Activated CD8-positive, alpha-beta T cell treated with anti-CD3 and anti-CD28 coated beads, Interleukin-2, amount 10 ng/mL, durations not matched to agents 7 days and 5 days (primary cell): ENCODE data around the gene ADCY9. TPM values are rescaled to one million over a fixed set of nuclear protein-coding genes. Genes with fewer than 3 reads are reported as not detected.
A peak's percentile ranks its signal among the peaks of the same experiment; 100 is the strongest.

Source experiments
- ATAC-seq: fragments of 150-1000 bp; cut with Tn5 transposase; one replicate; pipeline ENCODE4 v1.10.0; 2021; ENCODE audit warnings: moderate library complexity
- CTCF ChIA-PET: fragments of 350-600 bp; sonication (Branson Sonifier 250); formaldehyde crosslinking; loops from one replicate; lab custom pipeline; 2021; ENCODE audit warnings: antibody characterized with exemption; lab: Charles Lee
- POLR2A ChIA-PET: fragments of 350-600 bp; sonication (Branson Sonifier 250); formaldehyde crosslinking; loops from one replicate; lab custom pipeline; 2021; ENCODE audit warnings: antibody characterized with exemption; lab: Charles Lee
- DNase-seq: peaks from one replicate; pipeline ENCODE4 v3.0.0-alpha.2; 2020
- H3K27ac Mint-ChIP-seq: one replicate; pipeline ENCODE4 v1.8.0; 2021; ENCODE audit warnings: mild to moderate bottlenecking, mixed read lengths
- H3K27me3 Mint-ChIP-seq: one replicate; pipeline ENCODE4 v1.8.0; 2021; ENCODE audit warnings: low read depth, mixed read lengths
- H3K36me3 Mint-ChIP-seq: one replicate; pipeline ENCODE4 v1.8.0; 2021; ENCODE audit warnings: low read depth, mixed read lengths
- H3K4me1 Mint-ChIP-seq: one replicate; pipeline ENCODE4 v1.8.0; 2021; ENCODE audit warnings: low read depth, mixed read lengths
- H3K4me3 Mint-ChIP-seq: one replicate; pipeline ENCODE4 v1.8.0; 2021; ENCODE audit warnings: mild to moderate bottlenecking, mixed read lengths
- H3K9me3 Mint-ChIP-seq: one replicate; pipeline ENCODE4 v1.8.0; 2022; ENCODE audit warnings: mixed read lengths; ENCODE audit not compliant: insufficient read depth
- total RNA-seq, 2 experiments: library from RNA; stranded (reverse); gene quantifications; one replicate each; pipeline ENCODE4 v1.2.3, GENCODE V29; 2021

The ADCY9 gene
- total RNA-seq, 2 experiments from 2014 or later: 6.2 to 6.3 TPM

DNA sequence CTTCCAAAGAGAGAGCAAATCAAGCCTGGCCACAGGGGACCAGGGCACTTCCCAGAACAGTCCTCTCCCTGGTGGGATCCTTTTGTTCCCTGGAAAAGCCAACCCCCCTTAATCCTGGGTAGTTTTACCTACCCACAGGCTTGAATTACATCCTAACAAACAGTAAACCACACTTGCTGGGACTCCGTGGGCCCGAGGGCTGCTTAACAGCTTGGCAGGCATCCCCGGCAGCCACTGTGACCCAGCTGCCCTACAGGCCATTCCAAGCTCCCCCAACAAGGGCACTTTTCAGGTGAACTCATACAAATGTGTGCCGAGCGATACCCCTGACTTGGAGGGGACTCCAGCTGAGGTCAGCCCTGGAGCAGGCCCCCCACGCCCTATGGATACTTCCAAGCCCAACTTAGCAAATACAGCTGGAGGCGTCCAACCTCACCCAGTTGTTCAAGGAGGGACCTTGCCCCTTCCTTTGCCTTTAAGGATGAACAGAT lies 26.4 kb downstream of the ADCY9 start:
- Mint-ChIP-seq H3K4me1 (peaks cover 5% of the 10 kb centered on the region), H3K4me3 (no peak overlapping the region), H3K27me3 (no peaks in the 10 kb centered on the region), H3K9me3 (no peaks in the 10 kb centered on the region), H3K36me3 (no peaks in the 10 kb centered on the region), H3K27ac (no peak overlapping the region)
- ATAC-seq: no peak
- ChIA-PET CTCF (interaction anchor here (1.3 kb wide), 1 partner anchor 164 kb away, joined by 6 read pairs; no protein-coding TSS in a partner anchor), POLR2A (no interaction called here)
- DNase-seq: no peak

DNA sequence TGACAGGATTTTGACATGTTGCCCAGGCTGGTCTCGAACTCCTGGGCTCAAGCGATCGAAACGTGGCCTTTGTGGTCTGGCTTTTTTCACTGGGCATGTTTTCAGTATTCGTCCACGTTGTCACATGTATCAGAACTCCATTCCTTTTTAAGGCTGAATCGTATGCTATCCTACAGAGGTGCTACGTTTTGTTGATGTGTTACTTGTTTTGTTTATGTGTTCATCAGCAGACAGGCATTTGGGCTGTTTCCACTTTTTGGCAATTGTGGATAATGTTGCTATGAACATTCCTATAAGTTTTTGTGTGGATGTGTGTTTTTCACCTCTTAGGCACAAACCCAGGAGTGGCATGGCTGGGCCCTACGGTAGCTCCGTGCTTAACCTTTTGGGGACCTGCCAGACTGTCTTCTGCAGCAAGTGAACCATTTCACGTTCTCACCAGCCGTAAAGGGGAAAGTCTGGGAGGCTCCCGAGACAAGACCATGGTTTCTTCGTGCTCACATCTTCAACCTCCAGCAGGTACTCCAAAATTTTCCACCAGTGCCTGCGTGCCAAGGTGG lies 26.9 kb downstream of the ADCY9 start:
- Mint-ChIP-seq H3K4me1 (peaks cover 5% of the 10 kb centered on the region), H3K27me3 (no peaks in the 10 kb centered on the region), H3K36me3 (no peaks in the 10 kb centered on the region)

DNA sequence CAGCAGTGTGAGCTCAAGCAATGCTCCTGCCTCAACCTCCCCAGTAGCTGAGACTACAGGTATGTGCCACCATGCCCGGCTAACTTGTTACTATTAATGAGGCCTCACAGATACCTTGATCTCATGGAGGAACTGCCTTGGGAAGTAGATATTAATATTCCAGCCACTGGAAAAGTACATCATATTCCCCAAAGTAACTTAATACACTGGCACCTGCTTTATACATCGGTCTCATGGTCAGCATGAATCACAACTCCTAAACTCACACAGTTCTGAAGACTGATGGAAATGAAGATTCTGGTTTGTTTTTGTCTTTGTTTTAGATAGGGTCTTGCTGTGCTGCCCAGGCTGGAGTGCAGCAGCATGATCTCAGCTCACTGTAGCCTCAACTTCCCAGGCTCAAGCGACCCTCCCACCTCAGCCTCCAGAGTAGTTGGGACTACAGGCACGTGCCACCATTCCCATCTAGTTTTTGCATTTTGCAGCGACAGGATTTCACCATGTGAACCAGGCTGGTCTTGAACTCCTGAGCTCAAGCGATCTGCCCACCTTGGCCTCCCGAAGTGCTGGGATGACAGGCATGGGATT lies 28.2 kb downstream of the ADCY9 start:
- Mint-ChIP-seq H3K9me3 (no peaks in the 10 kb centered on the region), H3K27ac (no peak overlapping the region), H3K4me1 (peaks cover 10% of the 10 kb centered on the region), H3K4me3 (no peak overlapping the region), H3K27me3 (no peaks in the 10 kb centered on the region), H3K36me3 (peaks cover 4% of the 10 kb centered on the region)
- no peak for DNase-seq
- ATAC-seq: no peak
- POLR2A ChIA-PET: no interaction called here
- CTCF ChIA-PET: no interaction called here

More for the DNA sequence above, 26.9 kb downstream of the ADCY9 start:
- H3K27ac Mint-ChIP-seq: no peak overlapping the region
- ATAC-seq (no peak), DNase-seq (no peak)
- H3K9me3 Mint-ChIP-seq: no peaks in the 10 kb centered on the region
- no peak overlapping the region for H3K4me3 Mint-ChIP-seq
- ChIA-PET CTCF (no interaction called here), POLR2A (no interaction called here)

DNA sequence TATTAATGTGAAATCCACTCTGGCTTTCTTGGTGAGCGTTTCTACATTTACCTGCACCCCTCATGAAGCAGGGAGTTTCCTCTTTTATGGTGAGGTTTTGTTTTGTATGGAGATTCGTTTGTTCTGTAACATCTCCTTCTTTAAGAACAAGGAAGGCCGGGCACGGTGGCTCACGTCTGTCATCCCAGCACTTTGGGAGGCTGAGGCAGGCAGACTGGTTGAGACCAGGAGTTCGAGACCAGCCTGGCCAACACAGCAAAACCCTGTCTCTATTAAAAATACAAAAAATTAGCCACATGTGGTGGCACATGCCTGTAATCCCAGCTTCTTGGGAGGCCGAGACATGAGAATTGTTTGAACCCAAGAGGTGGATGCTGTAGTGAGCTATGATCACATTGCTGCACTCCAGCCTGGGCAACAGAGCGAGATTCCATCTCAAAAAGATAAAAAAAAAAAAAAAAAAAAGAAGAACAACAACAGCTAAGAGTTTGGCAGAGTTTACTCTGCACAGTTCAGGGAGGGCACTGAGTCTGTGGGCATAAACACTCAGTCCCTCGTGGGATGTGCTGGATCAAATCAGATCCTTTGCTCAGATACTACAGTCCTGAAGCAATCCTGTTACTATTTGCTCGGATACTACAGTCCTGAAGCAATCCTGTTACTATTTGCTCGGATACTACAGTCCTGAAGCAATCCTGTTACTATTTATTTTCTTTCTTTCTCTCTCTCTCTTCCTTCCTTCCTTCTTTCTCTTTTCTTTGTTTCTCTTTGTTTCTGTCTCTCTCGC lies 28.9 kb downstream of the ADCY9 start:
- peaks cover 4% of the 10 kb centered on the region for H3K36me3 Mint-ChIP-seq
- no peak overlapping the region for H3K4me3 Mint-ChIP-seq
- H3K27me3 Mint-ChIP-seq: no peaks in the 10 kb centered on the region
- DNase-seq (no peak), ATAC-seq (no peak)
- H3K9me3 Mint-ChIP-seq: no peaks in the 10 kb centered on the region
- ChIA-PET CTCF (no interaction called here), POLR2A (no interaction called here)
- no peak overlapping the region for H3K27ac Mint-ChIP-seq
- peaks cover 17% of the 10 kb centered on the region for H3K4me1 Mint-ChIP-seq

DNA sequence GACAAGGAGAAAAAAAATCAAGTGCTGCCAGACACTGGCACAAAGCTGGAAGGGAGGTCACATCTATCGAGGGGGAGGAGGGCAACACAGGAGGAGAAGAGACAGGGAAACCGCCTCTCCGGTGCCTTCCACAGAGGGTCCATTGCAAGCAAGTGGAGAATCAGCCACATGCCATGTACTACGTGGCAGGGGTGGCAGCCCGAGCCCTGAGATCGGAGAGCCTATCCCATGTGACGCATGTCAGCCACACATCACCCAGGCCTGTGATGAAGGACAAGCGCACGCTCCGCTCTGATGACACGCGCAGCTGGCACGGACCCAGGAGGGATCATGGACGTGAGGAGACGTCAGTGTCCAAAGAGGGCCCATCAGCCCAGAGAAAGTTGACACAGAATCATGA lies 30.1 kb downstream of the ADCY9 start:
- Mint-ChIP-seq H3K4me3 (no peak overlapping the region), H3K9me3 (no peaks in the 10 kb centered on the region), H3K4me1 (peaks cover 29% of the 10 kb centered on the region), H3K36me3 (peaks cover 4% of the 10 kb centered on the region), H3K27ac (no peak overlapping the region), H3K27me3 (no peaks in the 10 kb centered on the region)
- DNase-seq (no peak), ATAC-seq (no peak)
- POLR2A ChIA-PET: no interaction called here
- CTCF ChIA-PET: no interaction called here

DNA sequence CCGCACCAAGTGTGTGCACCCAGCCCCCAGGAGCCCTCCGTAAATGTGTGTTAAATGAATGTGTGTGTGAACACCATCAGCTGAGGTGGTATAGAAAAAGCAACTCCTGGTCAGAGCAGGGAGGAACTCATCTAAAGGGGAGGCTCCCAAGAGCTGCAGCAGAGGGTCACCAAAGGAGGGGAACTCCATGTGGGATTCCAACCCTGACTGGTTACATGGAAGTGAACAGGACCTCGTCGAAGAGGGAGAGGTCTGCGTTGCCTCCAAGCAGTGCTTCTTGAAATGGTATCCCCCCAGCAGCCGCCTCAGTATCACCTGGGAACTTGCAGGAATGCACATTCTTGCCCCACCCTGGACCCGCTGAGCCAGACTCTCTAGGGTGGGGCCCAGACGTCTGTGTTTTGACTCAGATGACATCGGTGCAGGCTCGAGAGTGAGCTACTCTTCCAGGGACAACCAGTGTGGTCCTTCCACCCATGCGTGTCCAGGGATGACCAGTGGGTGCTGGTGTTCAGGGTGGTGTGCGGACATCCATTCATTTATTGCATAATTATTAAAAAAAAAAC lies 30.8 kb downstream of the ADCY9 start:
- no peak overlapping the region for H3K27ac Mint-ChIP-seq
- H3K4me1 Mint-ChIP-seq: peaks cover 33% of the 10 kb centered on the region
- H3K9me3 Mint-ChIP-seq: no peaks in the 10 kb centered on the region
- ChIA-PET POLR2A (no interaction called here), CTCF (no interaction called here)
- DNase-seq (no peak), ATAC-seq (no peak)
- no peak overlapping the region for H3K4me3 Mint-ChIP-seq
- H3K27me3 Mint-ChIP-seq: no peaks in the 10 kb centered on the region
- peaks cover 4% of the 10 kb centered on the region for H3K36me3 Mint-ChIP-seq

DNA sequence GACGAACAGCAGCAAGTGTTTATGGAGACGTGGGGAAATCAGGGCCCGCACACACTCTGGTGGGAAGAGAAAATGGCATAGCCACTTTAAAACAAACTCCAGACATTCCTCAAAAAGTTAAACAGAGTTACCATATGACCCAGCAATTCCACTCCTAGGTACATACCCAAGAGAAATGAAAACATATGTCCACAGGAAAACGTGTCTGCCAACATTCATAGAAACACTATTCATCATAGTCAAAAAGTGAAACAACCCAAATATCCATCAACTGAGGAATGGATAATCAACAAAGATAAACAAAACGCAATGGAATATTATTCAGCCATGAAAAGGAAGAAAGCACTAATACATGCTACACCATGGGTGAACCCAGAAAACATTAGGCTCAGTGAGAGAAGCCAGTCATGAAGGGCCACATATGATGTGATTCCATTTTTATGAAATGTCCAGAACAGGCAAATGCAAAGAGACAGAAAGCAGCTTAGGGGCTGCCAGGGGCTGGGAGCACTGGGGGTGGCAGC lies 32.8 kb downstream of the ADCY9 start:
- Mint-ChIP-seq H3K9me3 (no peaks in the 10 kb centered on the region), H3K27me3 (no peaks in the 10 kb centered on the region), H3K4me1 (peaks cover 37% of the 10 kb centered on the region), H3K36me3 (peaks cover 4% of the 10 kb centered on the region), H3K4me3 (no peak overlapping the region), H3K27ac (no peak overlapping the region)
- ATAC-seq (no peak), DNase-seq (no peak)
- CTCF ChIA-PET: no interaction called here
- POLR2A ChIA-PET: no interaction called here

DNA sequence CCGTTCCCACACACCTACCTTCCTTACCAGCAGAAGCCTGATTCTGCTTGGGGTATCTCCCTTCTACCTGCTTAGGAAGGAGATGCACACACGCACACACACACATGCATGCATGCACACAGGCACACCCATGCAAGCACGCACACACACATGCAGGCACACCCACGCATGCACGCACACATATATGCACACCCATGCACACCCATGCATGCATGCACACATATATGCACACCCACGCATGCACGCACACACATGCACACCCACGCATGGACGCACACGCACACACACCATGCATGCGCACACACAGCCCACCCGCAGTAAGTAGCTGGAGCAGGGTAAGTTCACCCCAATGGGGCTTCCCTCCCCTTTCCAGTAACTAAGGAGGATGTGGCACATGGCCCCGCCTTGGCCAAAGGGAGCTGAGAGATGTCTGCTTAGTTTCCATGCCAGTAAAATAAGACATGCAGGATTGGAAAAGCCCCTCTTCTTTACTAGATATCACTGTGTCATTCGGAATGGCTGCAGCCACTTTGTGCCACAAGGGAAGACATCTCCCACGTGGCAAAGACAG lies 33.7 kb downstream of the ADCY9 start:
- CTCF ChIA-PET: no interaction called here
- Mint-ChIP-seq H3K27ac (no peak overlapping the region), H3K27me3 (no peaks in the 10 kb centered on the region), H3K9me3 (no peaks in the 10 kb centered on the region), H3K4me1 (peaks cover 40% of the 10 kb centered on the region), H3K36me3 (peaks cover 6% of the 10 kb centered on the region), H3K4me3 (peak overlapping the region; percentile 10)
- ATAC-seq (peak; percentile 53), DNase-seq (peak; percentile 37)
- POLR2A ChIA-PET: no interaction called here

DNA sequence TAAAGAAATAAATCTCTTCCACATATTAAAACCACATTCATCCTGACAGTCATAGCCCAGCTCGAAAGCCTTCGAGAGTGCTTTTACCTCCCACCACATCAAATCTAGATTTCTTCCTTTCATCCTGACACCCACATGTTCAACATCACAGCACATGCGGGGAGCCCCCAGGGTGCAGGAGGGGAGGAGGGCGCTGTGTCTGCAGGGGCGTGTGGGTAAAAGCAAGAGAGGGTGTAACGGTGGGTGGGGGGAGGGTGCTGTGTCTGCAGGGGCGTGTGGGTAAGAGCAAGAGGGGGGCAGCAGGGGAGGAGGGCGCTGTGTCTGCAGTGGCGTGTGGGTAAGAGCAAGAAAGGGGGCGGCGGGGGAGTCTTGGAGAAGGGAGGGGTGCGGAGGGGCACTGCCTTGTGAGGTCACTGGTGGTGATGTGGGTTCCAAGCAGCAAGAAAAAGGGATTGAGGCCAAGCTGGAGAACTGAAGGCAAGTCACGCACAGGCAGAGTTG lies 34.7 kb downstream of the ADCY9 start:
- ChIA-PET CTCF (interaction anchor here (0.6 to 1.1 kb wide), 2 partner anchors 12 to 172 kb away, joined by 3 to 4 read pairs; no protein-coding TSS in a partner anchor), POLR2A (interaction anchor here (0.6 kb wide), 1 partner anchor 28 kb away, joined by 4 read pairs; no protein-coding TSS in a partner anchor)
- peak overlapping the region; percentile 50 for H3K27ac Mint-ChIP-seq
- DNase-seq (peak; percentile 41), ATAC-seq (peak; percentile 51)
- H3K4me1 Mint-ChIP-seq: peaks cover 44% of the 10 kb centered on the region
- peak overlapping the region; percentile 27 for H3K4me3 Mint-ChIP-seq
- H3K9me3 Mint-ChIP-seq: no peaks in the 10 kb centered on the region
- H3K36me3 Mint-ChIP-seq: peaks cover 8% of the 10 kb centered on the region
- H3K27me3 Mint-ChIP-seq: no peaks in the 10 kb centered on the region

DNA sequence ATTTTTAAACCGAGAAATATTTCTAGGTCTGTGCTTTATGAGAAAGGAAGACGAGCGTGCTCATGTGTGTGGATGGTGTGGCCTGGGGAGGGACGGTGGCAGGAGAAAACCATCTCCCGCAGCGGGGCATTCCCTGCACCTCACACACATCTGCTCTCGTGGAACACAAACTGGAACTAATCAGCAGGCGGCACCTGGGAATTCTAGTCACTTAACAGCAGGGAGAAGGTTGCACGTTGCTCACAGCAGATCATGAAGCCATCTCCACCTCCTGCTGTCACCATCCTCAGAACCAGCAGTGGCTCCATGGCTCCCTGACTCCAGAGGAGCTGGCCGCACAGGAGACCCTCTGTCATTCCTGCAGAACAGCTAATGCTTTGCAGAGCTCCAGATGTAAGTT lies 35.2 kb downstream of the ADCY9 start:
- Mint-ChIP-seq H3K4me3 (peak overlapping the region; percentile 27), H3K36me3 (peaks cover 8% of the 10 kb centered on the region), H3K27ac (no peak overlapping the region), H3K4me1 (peaks cover 44% of the 10 kb centered on the region), H3K27me3 (no peaks in the 10 kb centered on the region), H3K9me3 (no peaks in the 10 kb centered on the region)
- ChIA-PET CTCF (interaction anchor here (1.1 kb wide), 1 partner anchor 12 kb away, joined by 4 read pairs; no protein-coding TSS in a partner anchor), POLR2A (interaction anchor here (0.6 kb wide), 1 partner anchor 29 kb away, joined by 4 read pairs; no protein-coding TSS in a partner anchor)
- ATAC-seq (no peak), DNase-seq (no peak)

DNA sequence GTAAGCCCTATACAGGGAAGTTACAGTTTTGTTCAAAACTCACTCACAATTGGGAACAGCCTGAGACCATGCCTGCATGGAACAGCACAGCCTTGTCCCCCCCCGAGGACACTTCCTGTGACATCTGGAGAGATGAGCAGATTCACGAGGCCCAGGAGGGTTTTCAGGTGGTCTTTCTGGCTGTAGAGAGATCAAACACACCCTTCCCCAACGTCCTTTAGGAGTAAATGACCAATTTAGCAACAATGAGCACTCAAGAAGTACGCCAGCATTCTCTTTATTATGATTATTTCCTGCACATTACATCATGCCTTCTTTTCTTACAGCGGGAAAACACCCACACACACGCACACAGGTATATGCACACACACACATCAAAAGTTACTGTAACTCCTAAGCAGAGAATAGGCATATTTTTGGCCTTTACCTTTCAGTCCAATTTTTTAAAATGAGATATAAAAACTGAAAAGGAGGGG lies 39.0 kb downstream of the ADCY9 start:
- POLR2A ChIA-PET: no interaction called here
- no peak overlapping the region for H3K4me3 Mint-ChIP-seq
- H3K27ac Mint-ChIP-seq: no peak overlapping the region
- peaks cover 4% of the 10 kb centered on the region for H3K36me3 Mint-ChIP-seq
- DNase-seq (no peak), ATAC-seq (no peak)
- H3K27me3 Mint-ChIP-seq: no peaks in the 10 kb centered on the region
- H3K4me1 Mint-ChIP-seq: peaks cover 38% of the 10 kb centered on the region
- CTCF ChIA-PET: no interaction called here
- H3K9me3 Mint-ChIP-seq: no peaks in the 10 kb centered on the region
